Mesenchymal stem cell (in vitro differentiated cells and primary cell): ENCODE results near the gene PRR29.

Experiments
- DNase-seq: peaks from one replicate; pipeline ENCODE4 v3.0.0-alpha.2; 2013
- H2AFZ ChIP-seq: one replicate; pipeline ENCODE4 v1.6.1; 2013; ENCODE audit warnings: low read depth, mild to moderate bottlenecking, control low read depth, inconsistent platforms, low read length, moderate library complexity
- H2AK5ac ChIP-seq: 2 replicates; pipeline ENCODE4 v1.6.1; 2013; ENCODE audit warnings: low read length, moderate library complexity, mild to moderate bottlenecking, inconsistent platforms; ENCODE audit not compliant: severe bottlenecking
- H2BK120ac ChIP-seq: one replicate; pipeline ENCODE4 v1.6.1; 2013; ENCODE audit warnings: low read depth, mild to moderate bottlenecking, inconsistent platforms, low read length, moderate library complexity
- H2BK12ac ChIP-seq, 2 experiments: one replicate each; pipeline ENCODE4 v1.6.1; 2013; ENCODE audit warnings: inconsistent platforms in 2 of 2, low read length in 2 of 2, mild to moderate bottlenecking in 2 of 2, moderate library complexity in 2 of 2, control low read depth in 1 of 2
- H2BK15ac ChIP-seq: one replicate; pipeline ENCODE4 v1.6.1; 2013; ENCODE audit warnings: mild to moderate bottlenecking, low read depth, inconsistent platforms; ENCODE audit not compliant: poor library complexity, severe bottlenecking
- H2BK5ac ChIP-seq: 2 replicates; pipeline ENCODE4 v1.6.1; 2013; ENCODE audit warnings: low read depth, mild to moderate bottlenecking, low read length, control low read depth, inconsistent platforms; ENCODE audit not compliant: poor library complexity, severe bottlenecking
- H3K14ac ChIP-seq, 2 experiments: one replicate each; pipeline ENCODE4 v1.6.1; 2013; ENCODE audit warnings: inconsistent platforms in 2 of 2, low read length in 2 of 2, control low read depth in 1 of 2, mild to moderate bottlenecking in 1 of 2, moderate library complexity in 1 of 2
- H3K18ac ChIP-seq, 2 experiments: one replicate each; pipeline ENCODE4 v1.6.1; 2013; ENCODE audit warnings: inconsistent platforms in 2 of 2, low read length in 2 of 2, control low read depth in 1 of 2, low read depth in 1 of 2, mild to moderate bottlenecking in 1 of 2
- H3K23ac ChIP-seq, 2 experiments: one replicate each; pipeline ENCODE4 v1.6.1; 2013; ENCODE audit warnings: inconsistent platforms in 2 of 2, low read length in 2 of 2, mild to moderate bottlenecking in 2 of 2, moderate library complexity in 2 of 2, control low read depth in 1 of 2
- H3K27ac ChIP-seq: 2 replicates; pipeline ENCODE4 v1.5.1; 2013; ENCODE audit warnings: mild to moderate bottlenecking, moderate library complexity, low read length, control low read depth, inconsistent platforms; ENCODE audit not compliant: poor library complexity, severe bottlenecking
- H3K27me3 ChIP-seq, 2 experiments: 2 replicates each; pipeline versions ENCODE4 v1.6.1 to v1.7.0; 2013; ENCODE audit warnings: low read length in 2 of 2, mild to moderate bottlenecking in 2 of 2, moderate library complexity in 2 of 2, control low read depth in 1 of 2, inconsistent platforms in 1 of 2; ENCODE audit not compliant: control insufficient read depth in 1 of 2, insufficient read depth in 1 of 2
- H3K36me3 ChIP-seq, 2 experiments: 2 replicates each; pipeline versions ENCODE4 v1.6.1 to v1.7.0; 2013; ENCODE audit warnings: low read length in 2 of 2, control low read depth in 1 of 2, inconsistent platforms in 1 of 2, low read depth in 1 of 2, mild to moderate bottlenecking in 1 of 2; ENCODE audit not compliant: insufficient read depth in 2 of 2, control insufficient read depth in 1 of 2
- H3K4ac ChIP-seq, 2 experiments: one replicate each; pipeline ENCODE4 v1.6.1; 2013; ENCODE audit warnings: inconsistent platforms in 2 of 2, low read length in 2 of 2, mild to moderate bottlenecking in 2 of 2, moderate library complexity in 2 of 2, control low read depth in 1 of 2, low read depth in 1 of 2
- H3K4me1 ChIP-seq: 2 replicates; pipeline ENCODE4 v1.6.1; 2013; ENCODE audit warnings: low read depth, low read length, control low read depth; ENCODE audit not compliant: control insufficient read depth, insufficient read depth
- H3K4me2 ChIP-seq: 2 replicates; pipeline ENCODE4 v1.6.1; 2013; ENCODE audit warnings: low read length, mild to moderate bottlenecking, inconsistent platforms; ENCODE audit not compliant: poor library complexity, severe bottlenecking
- H3K4me3 ChIP-seq, 2 experiments: 2 replicates each; pipeline versions ENCODE4 v1.5.1 to v1.7.0; 2013; ENCODE audit warnings: low read length in 2 of 2, mild to moderate bottlenecking in 2 of 2, control low read depth in 1 of 2, low read depth in 1 of 2; ENCODE audit not compliant: insufficient read depth in 1 of 2
- H3K79me1 ChIP-seq: replicated peaks from 2 replicates; pipeline ENCODE4 v1.6.1; 2013; ENCODE audit warnings: mild to moderate bottlenecking, control low read depth, low read length, inconsistent platforms; ENCODE audit not compliant: poor library complexity, severe bottlenecking
- H3K9ac ChIP-seq: 2 replicates; pipeline ENCODE4 v1.7.0; 2013; ENCODE audit warnings: mild to moderate bottlenecking, low read length, moderate library complexity
- H3K9me3 ChIP-seq: 2 replicates; pipeline ENCODE4 v1.7.0; 2013; ENCODE audit warnings: mild to moderate bottlenecking, low read length; ENCODE audit not compliant: control insufficient read depth
- H4K8ac ChIP-seq: one replicate; pipeline ENCODE4 v1.6.1; 2013; ENCODE audit warnings: inconsistent platforms, mild to moderate bottlenecking, low read length, moderate library complexity
- H4K91ac ChIP-seq: one replicate; pipeline ENCODE4 v1.6.1; 2013; ENCODE audit warnings: mild to moderate bottlenecking, low read length, inconsistent platforms
- WGBS: methylation state at CpG from one replicate; pipeline ENCODE4 v1.1.7; 2013; ENCODE audit warnings: mixed read lengths; 5-methylcytosine and 5-hydroxymethylcytosine counted together

PRR29 gene

DNA sequence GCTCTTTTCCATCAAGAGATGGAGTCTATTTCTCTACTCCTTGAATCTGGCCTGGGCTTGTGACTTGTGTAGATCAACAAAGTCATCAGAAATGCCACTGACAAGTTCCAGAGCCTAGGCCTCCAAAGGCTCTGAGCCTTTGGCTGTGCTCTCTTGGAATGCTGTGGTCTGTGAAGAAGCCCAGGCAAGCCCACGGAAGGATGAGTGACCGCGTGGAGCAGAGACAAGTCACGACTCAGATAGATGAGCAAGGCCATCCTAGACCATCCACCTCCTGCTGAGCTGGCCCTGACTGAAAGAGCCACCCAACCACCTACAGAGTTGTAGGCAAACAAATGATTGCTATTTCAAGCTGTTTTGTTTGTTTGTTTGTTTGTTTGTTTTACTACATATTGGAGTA, 33.9 kb downstream of the PRR29 start:
- Histone ChIP-seq H3K36me3 (peaks cover 0 to 1% of the 10 kb centered on the region in 2 experiments), H3K9me3 (no peaks in the 10 kb centered on the region), H3K79me1 (no peaks in the 10 kb centered on the region), H2BK12ac (no peak overlapping the region), H4K91ac (no peak overlapping the region), H2BK15ac (no peak overlapping the region), H2AK5ac (no peak overlapping the region), H3K23ac (no peak overlapping the region), H3K4me2 (no peak overlapping the region), H4K8ac (no peak overlapping the region), H3K4me1 (no peaks in the 10 kb centered on the region), H2AFZ (no peak overlapping the region), H2BK120ac (no peak overlapping the region), H3K18ac (no peak overlapping the region), H2BK5ac (no peak overlapping the region), H3K27me3 (no peaks in the 10 kb centered on the region), H3K27ac (no peak overlapping the region), H3K14ac (no peak overlapping the region), H3K4ac (no peak overlapping the region), H3K4me3 (no peak overlapping the region), H3K9ac (no peak overlapping the region)
- WGBS, result 74% methylated on average over 4 of the region's 4 CpGs
- DNase-seq, result no peak

DNA sequence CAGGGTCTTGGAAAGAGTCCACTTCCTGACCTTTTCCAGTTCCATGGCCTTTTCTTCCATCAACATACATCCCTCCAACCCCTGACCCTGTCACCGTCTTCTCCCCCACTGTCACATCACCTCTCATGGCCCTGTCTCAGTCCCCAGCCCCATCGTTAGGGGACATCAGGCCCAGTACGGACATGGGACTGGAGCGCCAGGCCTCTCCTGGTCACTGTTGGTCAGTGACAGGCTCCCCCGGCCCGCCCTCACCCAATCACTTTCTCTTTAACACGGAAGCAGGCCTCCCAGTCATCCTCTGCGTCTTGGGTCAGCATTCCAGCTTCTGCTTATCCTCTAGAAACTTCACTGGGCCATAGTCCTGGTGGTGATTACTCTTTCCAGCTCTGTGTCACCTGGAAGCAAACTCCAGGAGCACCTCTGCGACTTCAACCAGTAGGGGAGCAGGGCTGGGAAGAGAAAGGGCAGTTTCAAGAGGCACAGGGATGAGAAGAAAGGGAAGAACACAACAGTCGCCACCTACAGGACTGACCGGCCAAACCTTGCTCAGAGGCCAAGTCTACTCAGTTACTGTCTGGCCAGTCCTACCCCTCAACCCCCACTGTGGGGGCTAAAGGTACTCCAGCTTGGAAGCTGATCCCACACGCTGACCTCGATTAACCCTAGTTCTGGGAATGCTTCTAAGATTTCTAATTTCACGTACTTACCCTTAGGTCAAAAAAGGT, 38.2 kb downstream of the PRR29 start:
- Histone ChIP-seq H2BK120ac (no peak overlapping the region), H3K4me2 (no peak overlapping the region), H3K27me3 (no peaks in the 10 kb centered on the region), H3K9ac (no peak overlapping the region), H4K8ac (no peak overlapping the region), H2BK12ac (no peak overlapping the region), H3K14ac (no peak overlapping the region), H3K4me1 (no peaks in the 10 kb centered on the region), H3K4ac (no peak overlapping the region), H3K18ac (no peak overlapping the region), H3K4me3 (no peak overlapping the region), H3K9me3 (no peaks in the 10 kb centered on the region), H2BK5ac (no peak overlapping the region), H2AFZ (no peak overlapping the region), H3K36me3 (peaks cover 8 to 34% of the 10 kb centered on the region in 2 experiments), H2AK5ac (no peak overlapping the region), H3K23ac (no peak overlapping the region), H2BK15ac (no peak overlapping the region), H3K27ac (no peak overlapping the region), H3K79me1 (no peaks in the 10 kb centered on the region), H4K91ac (no peak overlapping the region)
- WGBS, result 86% methylated on average over 14 of the region's 14 CpGs
- no peak for DNase-seq

DNA sequence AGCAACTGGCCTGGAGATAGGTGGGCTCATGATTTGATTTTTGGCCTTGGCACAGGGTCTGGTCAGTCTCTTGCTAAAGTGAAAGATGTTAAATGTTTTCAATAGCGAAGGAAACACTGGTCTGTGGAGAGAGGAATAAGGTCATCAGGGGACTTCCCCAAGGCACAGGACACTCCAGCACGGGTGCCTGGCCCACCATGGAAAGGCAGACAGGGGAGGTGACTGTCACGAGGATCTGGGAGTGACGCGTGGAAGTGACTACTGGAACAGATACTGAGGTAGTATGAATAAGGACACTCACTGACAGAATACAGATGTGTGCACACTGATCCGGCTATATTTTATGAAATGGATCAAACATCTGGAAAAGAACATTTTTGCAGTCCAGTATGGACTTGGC, 39.0 kb downstream of the PRR29 start:
- DNase-seq, result no peak

DNA sequence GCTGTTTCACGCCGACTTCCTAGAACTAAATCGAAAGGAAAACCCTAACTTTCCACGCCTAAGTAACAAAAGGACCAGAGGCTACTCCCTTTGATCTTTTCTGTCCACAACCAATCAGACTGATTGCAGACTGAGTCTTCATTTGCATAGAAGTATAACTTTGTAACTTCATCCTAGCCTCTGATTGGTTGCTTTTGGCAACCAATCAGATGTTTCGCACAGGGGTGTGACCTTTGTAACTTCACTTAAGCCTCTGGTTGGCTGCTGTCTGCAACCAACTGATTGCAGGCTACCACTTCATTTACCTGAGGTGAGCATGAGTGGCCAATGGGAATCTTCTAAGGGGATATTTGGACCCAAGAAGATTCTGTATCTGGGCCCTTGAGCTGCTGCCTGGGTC, 39.7 kb downstream of the PRR29 start:
- no peak overlapping the region for H3K4me3 ChIP-seq
- H3K79me1 ChIP-seq, result no peaks in the 10 kb centered on the region
- no peaks in the 10 kb centered on the region for H3K9me3 ChIP-seq
- H3K27ac ChIP-seq, result no peak overlapping the region
- no peak overlapping the region for H3K9ac ChIP-seq
- H2BK12ac ChIP-seq, result no peak overlapping the region
- H3K27me3 ChIP-seq, result no peaks in the 10 kb centered on the region
- no peak overlapping the region for H2AFZ ChIP-seq
- H2BK120ac ChIP-seq, result no peak overlapping the region
- no peak overlapping the region for H2BK15ac ChIP-seq
- H3K4me2 ChIP-seq, result no peak overlapping the region
- WGBS, result 97% methylated on average over 5 of the region's 5 CpGs
- no peak overlapping the region for H2AK5ac ChIP-seq
- no peak overlapping the region for H3K14ac ChIP-seq
- no peak overlapping the region for H3K4ac ChIP-seq
- H3K23ac ChIP-seq, result no peak overlapping the region
- no peak overlapping the region for H4K8ac ChIP-seq
- no peak overlapping the region for H4K91ac ChIP-seq
- H3K4me1 ChIP-seq, result no peaks in the 10 kb centered on the region
- no peak overlapping the region for H2BK5ac ChIP-seq
- H3K18ac ChIP-seq, result no peak overlapping the region
- no peak for DNase-seq
- H3K36me3 ChIP-seq, result peaks cover 12 to 48% of the 10 kb centered on the region in 2 experiments

More for the DNA sequence above, 39.0 kb downstream of the PRR29 start:
- Histone ChIP-seq H3K79me1 (no peaks in the 10 kb centered on the region), H3K23ac (no peak overlapping the region), H4K91ac (no peak overlapping the region), H3K4me1 (no peaks in the 10 kb centered on the region), H3K36me3 (peaks cover 12 to 42% of the 10 kb centered on the region in 2 experiments), H2BK5ac (no peak overlapping the region), H3K9ac (no peak overlapping the region), H3K14ac (no peak overlapping the region), H3K27me3 (no peaks in the 10 kb centered on the region), H3K9me3 (no peaks in the 10 kb centered on the region), H3K4me3 (no peak overlapping the region), H2BK15ac (no peak overlapping the region), H4K8ac (no peak overlapping the region), H3K27ac (no peak overlapping the region), H2AK5ac (no peak overlapping the region), H3K4ac (no peak overlapping the region), H3K4me2 (no peak overlapping the region), H2BK12ac (no peak overlapping the region), H2BK120ac (no peak overlapping the region), H3K18ac (no peak overlapping the region), H2AFZ (no peak overlapping the region)
- 94% methylated on average over 6 of the region's 6 CpGs for WGBS
